Measurements from ENCODE around the gene CTU2. TPM values are rescaled to one million over a fixed set of nuclear protein-coding genes. Genes with fewer than 3 reads are reported as not detected.
A peak's percentile ranks its signal among the peaks of the same experiment; 100 is the strongest.

Gene CTU2
- total RNA-seq, 2 experiments from 2014 or later = 38.0 to 41.6 TPM

- Mint-ChIP-seq H3K9me3 (no peaks in the 10 kb centered on the region), H3K36me3 (peaks cover 2% of the 10 kb centered on the region), H3K27ac (peak overlapping the region; percentile 81), H3K27me3 (no peaks in the 10 kb centered on the region), H3K4me1 (ENCODE audit: low read depth) (peaks cover 28% of the 10 kb centered on the region), H3K4me3 (peak overlapping the region; percentile 29)
- peak; percentile 54 for DNase-seq
- intact Hi-C loops (cut with micrococcal nuclease) = no loop called here
- CTCF ChIA-PET = interaction anchor here (1.0 to 1.3 kb wide), 2 partner anchors 15 to 45 kb away, joined by 3 to 5 read pairs; no protein-coding TSS in a partner anchor
- POLR2A ChIA-PET = interaction anchor here (1.4 to 1.6 kb wide), 2 partner anchors 10 to 12 kb away, joined by 4 to 6 read pairs; no protein-coding TSS in a partner anchor
These were observed 14.3 kb upstream of the CTU2 start for GRCh38 chr16:88691924-88692560.

DNA sequence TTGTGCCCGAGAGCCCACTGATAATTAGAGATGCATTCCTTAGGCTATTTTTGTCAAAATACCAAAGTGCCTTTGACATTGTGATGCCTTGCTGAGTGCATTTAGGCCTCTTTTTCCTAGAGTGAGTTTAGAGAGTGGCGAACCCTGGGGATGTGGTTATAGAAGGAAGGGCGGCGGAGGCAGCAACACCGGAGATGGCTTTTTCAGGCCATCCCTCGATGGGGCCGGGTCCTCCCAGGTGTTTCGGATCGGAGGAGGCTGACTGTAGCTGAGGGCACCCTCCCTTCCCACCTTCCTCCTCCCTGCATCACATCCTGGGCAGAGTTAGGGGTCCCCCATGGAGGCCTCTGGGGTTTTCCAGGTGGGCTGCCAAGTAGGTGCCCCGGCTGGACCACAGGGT, 13.4 kb upstream of the CTU2 start:
- ChIA-PET CTCF (interaction anchor here (1.3 kb wide), 1 partner anchor 45 kb away, joined by 5 read pairs; no protein-coding TSS in a partner anchor), POLR2A (interaction anchor here (1.4 to 1.6 kb wide), 2 partner anchors 9 to 11 kb away, joined by 4 to 6 read pairs; no protein-coding TSS in a partner anchor)
- peaks cover 31% of the 10 kb centered on the region for H3K4me1 Mint-ChIP-seq (ENCODE audit: low read depth)
- no peaks in the 10 kb centered on the region for H3K9me3 Mint-ChIP-seq
- peak overlapping the region; percentile 46 for H3K27ac Mint-ChIP-seq
- no peak overlapping the region for H3K4me3 Mint-ChIP-seq
- DNase-seq = peak; percentile 23
- intact Hi-C loops (cut with micrococcal nuclease) = no loop called here
- no peaks in the 10 kb centered on the region for H3K27me3 Mint-ChIP-seq
- peaks cover 6% of the 10 kb centered on the region for H3K36me3 Mint-ChIP-seq

- Mint-ChIP-seq H3K27ac (no peak overlapping the region), H3K9me3 (no peaks in the 10 kb centered on the region), H3K36me3 (peaks cover 12% of the 10 kb centered on the region), H3K27me3 (no peaks in the 10 kb centered on the region), H3K4me3 (no peak overlapping the region), H3K4me1 (ENCODE audit: low read depth) (peaks cover 36% of the 10 kb centered on the region)
- ChIA-PET CTCF (no interaction called here), POLR2A (interaction anchor here (1.0 kb wide), 1 partner anchor 12 kb away, joined by 3 read pairs; no protein-coding TSS in a partner anchor)
- intact Hi-C loops (cut with micrococcal nuclease) = no loop called here
- DNase-seq = no peak
These were observed 12.7 kb upstream of the CTU2 start for GRCh38 chr16:88693420-88694177.

- Mint-ChIP-seq H3K27ac (no peak overlapping the region), H3K9me3 (no peaks in the 10 kb centered on the region), H3K27me3 (no peaks in the 10 kb centered on the region), H3K4me3 (no peak overlapping the region), H3K4me1 (ENCODE audit: low read depth) (peaks cover 40% of the 10 kb centered on the region), H3K36me3 (peaks cover 13% of the 10 kb centered on the region)
- intact Hi-C loops (cut with micrococcal nuclease) = no loop called here
- POLR2A ChIA-PET = interaction anchor here (1.0 kb wide), 1 partner anchor 11 kb away, joined by 3 read pairs; no protein-coding TSS in a partner anchor
- CTCF ChIA-PET = no interaction called here
- no peak for DNase-seq
These were observed 11.8 kb upstream of the CTU2 start for GRCh38 chr16:88694221-88695087.

GRCh38 chr16:88695218-88695617, 11.1 kb upstream of the CTU2 start:
- Mint-ChIP-seq H3K27ac (no peak overlapping the region), H3K36me3 (peaks cover 20% of the 10 kb centered on the region), H3K4me3 (no peak overlapping the region), H3K9me3 (no peaks in the 10 kb centered on the region), H3K27me3 (no peaks in the 10 kb centered on the region), H3K4me1 (ENCODE audit: low read depth) (peaks cover 48% of the 10 kb centered on the region)
- ChIA-PET POLR2A (no interaction called here), CTCF (no interaction called here)
- intact Hi-C loops (cut with micrococcal nuclease) = no loop called here
- DNase-seq = no peak

DNA sequence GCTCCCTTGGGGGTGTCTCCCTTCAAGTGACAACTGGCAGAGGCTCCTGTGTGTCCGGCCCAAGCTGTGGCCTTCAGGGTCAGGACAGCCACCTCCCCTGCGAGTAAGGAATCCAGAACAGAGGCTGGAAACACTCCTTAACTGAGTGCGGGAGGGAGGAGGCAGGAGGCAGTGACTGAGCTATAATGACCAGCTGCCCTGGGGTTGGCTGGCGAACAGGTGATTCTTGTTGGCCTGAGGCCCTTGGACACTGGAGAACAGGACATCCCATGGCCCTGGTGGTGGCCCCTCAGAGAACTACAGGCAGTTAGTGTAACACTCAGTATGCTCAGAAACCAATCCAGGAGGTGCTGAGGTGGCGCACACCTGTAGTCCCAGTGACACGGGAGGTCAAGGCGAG, 10.6 kb upstream of the CTU2 start:
- CTCF ChIA-PET = no interaction called here

GRCh38 chr16:88696441-88696840, 9.9 kb upstream of the CTU2 start:
- H3K4me1 Mint-ChIP-seq (ENCODE audit: low read depth) = peaks cover 46% of the 10 kb centered on the region
- CTCF ChIA-PET = no interaction called here

More for the DNA sequence above, 10.6 kb upstream of the CTU2 start:
- H3K9me3 Mint-ChIP-seq = no peaks in the 10 kb centered on the region
- peaks cover 22% of the 10 kb centered on the region for H3K36me3 Mint-ChIP-seq
- no peak overlapping the region for H3K27ac Mint-ChIP-seq
- intact Hi-C loops (cut with micrococcal nuclease) = no loop called here
- no peak overlapping the region for H3K4me3 Mint-ChIP-seq
- no peaks in the 10 kb centered on the region for H3K27me3 Mint-ChIP-seq
- peaks cover 49% of the 10 kb centered on the region for H3K4me1 Mint-ChIP-seq (ENCODE audit: low read depth)
- POLR2A ChIA-PET = no interaction called here
- DNase-seq = no peak

DNA sequence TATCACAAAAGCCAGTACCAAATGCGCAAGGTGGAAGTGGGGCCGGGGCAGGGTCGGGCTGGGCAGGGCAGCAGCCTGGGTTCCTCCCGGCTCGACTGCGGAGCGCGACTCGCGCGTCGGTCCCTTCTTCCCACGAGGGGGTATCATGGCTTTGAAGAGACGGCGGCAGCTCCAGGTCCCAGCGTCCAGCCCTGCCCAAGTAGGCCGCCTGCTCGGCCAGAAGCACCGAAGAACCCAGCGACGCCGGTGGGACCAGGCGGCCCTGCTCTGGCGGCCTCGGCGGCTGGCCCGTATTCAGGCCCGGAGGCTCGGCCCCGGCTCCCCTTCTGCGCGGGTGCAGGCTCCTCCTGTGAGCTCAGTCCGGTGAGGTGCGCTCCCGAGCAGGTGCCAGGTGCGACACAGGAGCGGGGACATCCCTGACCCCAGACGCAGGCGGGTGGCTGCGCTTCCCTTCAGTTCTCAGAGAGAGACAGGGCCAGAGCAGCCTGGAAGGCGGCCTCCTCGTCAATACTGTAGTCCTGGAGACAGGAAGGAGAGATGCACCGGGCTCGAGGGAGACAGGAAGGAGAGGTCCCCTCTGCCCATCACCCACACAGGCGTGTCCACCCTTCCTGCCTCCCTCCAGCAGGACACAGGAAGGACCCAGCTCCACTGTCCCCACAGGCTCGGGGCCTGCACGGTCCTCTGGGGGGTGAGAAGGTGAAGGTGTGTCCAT, 9.0 kb upstream of the CTU2 start:
- DNase-seq = no peak
- intact Hi-C loops (cut with micrococcal nuclease) = no loop called here
- Mint-ChIP-seq H3K36me3 (peaks cover 24% of the 10 kb centered on the region), H3K4me1 (ENCODE audit: low read depth) (peaks cover 46% of the 10 kb centered on the region), H3K9me3 (no peaks in the 10 kb centered on the region), H3K27ac (no peak overlapping the region), H3K4me3 (no peak overlapping the region), H3K27me3 (no peaks in the 10 kb centered on the region)
- ChIA-PET POLR2A (no interaction called here), CTCF (no interaction called here)

More at GRCh38 chr16:88696441-88696840, 9.9 kb upstream of the CTU2 start:
- Mint-ChIP-seq H3K9me3 (no peaks in the 10 kb centered on the region), H3K36me3 (peaks cover 24% of the 10 kb centered on the region), H3K27ac (no peak overlapping the region), H3K4me3 (no peak overlapping the region), H3K27me3 (no peaks in the 10 kb centered on the region)
- no peak for DNase-seq
- POLR2A ChIA-PET = no interaction called here
- intact Hi-C loops (cut with micrococcal nuclease) = no loop called here

GRCh38 chr16:88697831-88698615, 8.3 kb upstream of the CTU2 start:
- peaks cover 30% of the 10 kb centered on the region for H3K36me3 Mint-ChIP-seq
- no peak overlapping the region for H3K4me3 Mint-ChIP-seq
- intact Hi-C loops (cut with micrococcal nuclease) = no loop called here
- peaks cover 45% of the 10 kb centered on the region for H3K4me1 Mint-ChIP-seq (ENCODE audit: low read depth)
- H3K9me3 Mint-ChIP-seq = no peaks in the 10 kb centered on the region
- peak overlapping the region; percentile 42 for H3K27ac Mint-ChIP-seq
- ChIA-PET CTCF (no interaction called here), POLR2A (no interaction called here)
- H3K27me3 Mint-ChIP-seq = no peaks in the 10 kb centered on the region
- peak; percentile 28 for DNase-seq

DNA sequence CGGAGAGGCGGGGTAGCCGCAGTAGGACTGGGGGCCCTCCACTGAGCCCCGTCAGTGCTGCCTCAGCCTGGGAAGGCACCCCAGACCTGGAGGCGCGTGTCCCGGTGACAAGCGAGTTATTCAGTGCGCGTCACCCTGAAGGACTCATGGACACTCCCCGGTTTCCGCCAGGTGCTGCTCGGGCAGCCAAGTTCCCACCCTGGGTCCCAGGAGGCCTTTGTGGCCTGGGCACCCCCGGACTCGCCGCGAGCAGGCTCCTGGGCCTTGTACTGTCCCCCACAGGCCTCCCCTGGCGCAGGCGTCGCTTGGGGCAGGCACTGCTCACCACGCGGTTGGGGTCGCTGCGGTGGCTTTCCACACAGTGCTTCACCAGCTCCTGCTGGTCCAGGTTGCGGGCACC, 7.7 kb upstream of the CTU2 start:
- H3K27me3 Mint-ChIP-seq = no peaks in the 10 kb centered on the region
- peaks cover 32% of the 10 kb centered on the region for H3K36me3 Mint-ChIP-seq
- no peak for DNase-seq
- H3K27ac Mint-ChIP-seq = no peak overlapping the region
- no peaks in the 10 kb centered on the region for H3K9me3 Mint-ChIP-seq
- ChIA-PET POLR2A (no interaction called here), CTCF (no interaction called here)
- no peak overlapping the region for H3K4me3 Mint-ChIP-seq
- intact Hi-C loops (cut with micrococcal nuclease) = no loop called here
- H3K4me1 Mint-ChIP-seq (ENCODE audit: low read depth) = peaks cover 47% of the 10 kb centered on the region

DNA sequence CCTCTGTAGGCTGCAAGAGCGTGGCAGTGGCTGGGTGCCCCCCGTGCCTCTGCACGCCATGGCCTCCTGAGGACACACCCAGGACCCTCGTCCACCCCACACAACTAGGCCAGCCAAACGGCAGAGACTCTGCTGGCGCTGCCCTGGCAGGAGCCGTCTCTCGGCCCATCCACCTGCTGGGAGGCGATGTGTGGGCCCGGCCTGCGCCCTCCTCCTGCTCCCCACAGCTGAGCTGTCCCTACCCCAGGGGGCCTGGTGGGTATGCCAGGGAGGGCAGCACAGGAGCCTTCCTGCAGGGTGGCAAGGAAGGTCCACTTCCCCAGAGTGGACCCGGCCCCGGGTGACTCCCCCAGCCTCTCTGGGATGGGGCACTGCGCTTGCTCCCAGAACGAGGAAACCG, 7.1 kb upstream of the CTU2 start:
- H3K9me3 Mint-ChIP-seq = no peaks in the 10 kb centered on the region
- intact Hi-C loops (cut with micrococcal nuclease) = no loop called here
- H3K36me3 Mint-ChIP-seq = peaks cover 32% of the 10 kb centered on the region
- H3K4me1 Mint-ChIP-seq (ENCODE audit: low read depth) = peaks cover 52% of the 10 kb centered on the region
- H3K27me3 Mint-ChIP-seq = no peaks in the 10 kb centered on the region
- CTCF ChIA-PET = no interaction called here
- POLR2A ChIA-PET = no interaction called here
- H3K4me3 Mint-ChIP-seq = no peak overlapping the region
- peak overlapping the region; percentile 91 for H3K27ac Mint-ChIP-seq
- no peak for DNase-seq
